OCI-M2 (cell line): ENCODE results near the gene CSNK2A1.
"Not testable (repeated sequence)": the region's sequence is repeated elsewhere in the genome, so short reads cannot be mapped to it uniquely, and the experiment has no call there.

Experiments used
- DNase-seq: peaks from one replicate; lab custom pipeline; 2025; ENCODE audit not compliant: unreplicated experiment; lab: John Stamatoyannopoulos, UW

CSNK2A1 gene

GRCh38 chr20:460707-461106, 82.9 kb downstream of the CSNK2A1 start:
- DNase-seq = no peak

GRCh38 chr20:460180-460579, 83.4 kb downstream of the CSNK2A1 start:
- DNase-seq = no peak

- no peak for DNase-seq
Observed at GRCh38 chr20:458776-459175, 84.8 kb downstream of the CSNK2A1 start.

- no peak for DNase-seq
Observed at GRCh38 chr20:454951-455350, 88.6 kb downstream of the CSNK2A1 start.

- not testable (repeated sequence) for DNase-seq
Observed at GRCh38 chr20:452021-452420, 91.6 kb downstream of the CSNK2A1 start.

- no peak for DNase-seq
Observed at GRCh38 chr20:445514-446336, 97.9 kb downstream of the CSNK2A1 start.

- no peak for DNase-seq
Observed at GRCh38 chr20:444862-445426, 98.6 kb downstream of the CSNK2A1 start.

GRCh38 chr20:444117-444516, 99.5 kb downstream of the CSNK2A1 start:
- no peak for DNase-seq

- no peak for DNase-seq
Observed at GRCh38 chr20:443223-443775, 100.3 kb downstream of the CSNK2A1 start.

- no peak for DNase-seq
Observed at GRCh38 chr20:440636-441035, 103.0 kb downstream of the CSNK2A1 start.

GRCh38 chr20:440148-440547, 103.4 kb downstream of the CSNK2A1 start:
- DNase-seq = no peak

- DNase-seq = no peak
Observed at GRCh38 chr20:438571-439469, 104.8 kb downstream of the CSNK2A1 start.

- DNase-seq = no peak
Observed at GRCh38 chr20:437787-438486, 105.7 kb downstream of the CSNK2A1 start.

GRCh38 chr20:436476-436875, 107.1 kb downstream of the CSNK2A1 start:
- no peak for DNase-seq

- DNase-seq = no peak
Observed at GRCh38 chr20:435558-435957, 108.0 kb downstream of the CSNK2A1 start.

GRCh38 chr20:434661-435419, 108.8 kb downstream of the CSNK2A1 start:
- no peak for DNase-seq

- no peak for DNase-seq
Observed at GRCh38 chr20:434221-434620, 109.4 kb downstream of the CSNK2A1 start.

GRCh38 chr20:433300-433975, 110.2 kb downstream of the CSNK2A1 start:
- no peak for DNase-seq

- DNase-seq = no peak
Observed at GRCh38 chr20:432677-433299, 110.8 kb downstream of the CSNK2A1 start.
